Inferior parietal cortex (tissue), 1 donor: ENCODE measurements around the gene MAP3K3.
A peak's percentile ranks its signal among the peaks of the same experiment; 100 is the strongest.

Experiments
- DNase-seq: peaks from one replicate; pipeline ENCODE4 v3.0.0-alpha.2; 2016; ENCODE audit errors: extremely low spot score

Gene MAP3K3

GRCh38 chr17:63621684-63622573 is at the start of gene MAP3K3:
MAP3K3 (plus strand) TSS chr17:63622417; CDS start chr17:63622760, 343 bp downstream.
- DNase-seq: peak; percentile 99

GRCh38 chr17:63573634-63574033 is 48.6 kb upstream of the MAP3K3 start:
- no peak for DNase-seq

GRCh38 chr17:63578027-63578768 is 44.0 kb upstream of the MAP3K3 start:
- DNase-seq: no peak

GRCh38 chr17:63578769-63579111 is 43.5 kb upstream of the MAP3K3 start:
- no peak for DNase-seq

GRCh38 chr17:63579633-63580032 is 42.6 kb upstream of the MAP3K3 start:
- DNase-seq: no peak

GRCh38 chr17:63587770-63588169 is 34.4 kb upstream of the MAP3K3 start:
- no peak for DNase-seq

GRCh38 chr17:63588797-63589196 is 33.4 kb upstream of the MAP3K3 start:
- no peak for DNase-seq

GRCh38 chr17:63589646-63590045 is 32.6 kb upstream of the MAP3K3 start:
- no peak for DNase-seq

- DNase-seq: no peak
Observed at GRCh38 chr17:63592797-63593196, 29.4 kb upstream of the MAP3K3 start.

GRCh38 chr17:63595132-63595531 is 27.1 kb upstream of the MAP3K3 start:
- DNase-seq: no peak

GRCh38 chr17:63596856-63597586 is 25.2 kb upstream of the MAP3K3 start:
- no peak for DNase-seq

GRCh38 chr17:63598281-63598680 is 23.9 kb upstream of the MAP3K3 start:
- DNase-seq: no peak

GRCh38 chr17:63600569-63601438 is 21.4 kb upstream of the MAP3K3 start, which contains the start of gene TACO1:
TACO1 (plus strand) TSS chr17:63600895; CDS start chr17:63601084, 189 bp downstream.
- DNase-seq: peak; percentile 87

GRCh38 chr17:63601439-63602371 is 20.5 kb upstream of the MAP3K3 start:
- no peak for DNase-seq

GRCh38 chr17:63609816-63610573 is 12.2 kb upstream of the MAP3K3 start:
- DNase-seq: no peak

GRCh38 chr17:63610854-63611253 is 11.4 kb upstream of the MAP3K3 start:
- no peak for DNase-seq

GRCh38 chr17:63611354-63611753 is 10.9 kb upstream of the MAP3K3 start:
- no peak for DNase-seq

GRCh38 chr17:63613663-63614062 is 8.6 kb upstream of the MAP3K3 start:
- no peak for DNase-seq

- DNase-seq: peak; percentile 34
Observed at GRCh38 chr17:63621229-63621683, 961 bp upstream of the MAP3K3 start.
